Heart left ventricle (tissue), 13 donors: ENCODE results near the gene SLC9A8.

Source experiments
- CTCF ChIP-seq, 12 donors: fragments of 200-600 bp; sonication (generic) in 4 of 12; IDR thresholded peaks; one replicate each; pipeline versions ENCODE4 v1.5.0 to v1.8.0; 2018 to 2022; ENCODE audit warnings: antibody characterized with exemption in 12 of 12, mild to moderate bottlenecking in 5 of 12
- POLR2A ChIP-seq, 2 donors: fragments of 450-650 bp; IDR thresholded peaks; one replicate each; pipeline ENCODE4 v1.6.1; 2017; ENCODE audit warnings: antibody characterized with exemption in 2 of 2, mild to moderate bottlenecking in 2 of 2, moderate library complexity in 2 of 2
- donor health status: ischemic (EF 13 %, LVEDD 7.1; RV severe dilation, severe dysfunction).
- donor health status: DM: no; HTN: yes; CAD: no.
- donor health status: DM: no; HTN: no; CAD: no.
- donor health status: ischemic (EF 25% LVEDD 6.9; RV normal size, moderate dysfunction).
- donor health status: ischemic (EF 25% LVEDD 5.7; RV mildly dilated, moderate dysfunction).
- donor health status: ischemic (EF 35%, LVEDD 5.7; RV mildly dilated, moderate dysfunction).
- donor health status: nonischemic (EF 11% LVEDD 7.7; RV severe dilation, severe dysfunction).
- donor health status: DM: yes; HTN: yes; CAD: no.
- donor health status: PGD.
- donor health status: ischemic (EF 29% LVEDD 5.4; RV normal size, mild dysfunction).
- donor health status: nonischemic (EF 23%, LVEDD 6.1; RV moderate dilation, normal function).

DNA sequence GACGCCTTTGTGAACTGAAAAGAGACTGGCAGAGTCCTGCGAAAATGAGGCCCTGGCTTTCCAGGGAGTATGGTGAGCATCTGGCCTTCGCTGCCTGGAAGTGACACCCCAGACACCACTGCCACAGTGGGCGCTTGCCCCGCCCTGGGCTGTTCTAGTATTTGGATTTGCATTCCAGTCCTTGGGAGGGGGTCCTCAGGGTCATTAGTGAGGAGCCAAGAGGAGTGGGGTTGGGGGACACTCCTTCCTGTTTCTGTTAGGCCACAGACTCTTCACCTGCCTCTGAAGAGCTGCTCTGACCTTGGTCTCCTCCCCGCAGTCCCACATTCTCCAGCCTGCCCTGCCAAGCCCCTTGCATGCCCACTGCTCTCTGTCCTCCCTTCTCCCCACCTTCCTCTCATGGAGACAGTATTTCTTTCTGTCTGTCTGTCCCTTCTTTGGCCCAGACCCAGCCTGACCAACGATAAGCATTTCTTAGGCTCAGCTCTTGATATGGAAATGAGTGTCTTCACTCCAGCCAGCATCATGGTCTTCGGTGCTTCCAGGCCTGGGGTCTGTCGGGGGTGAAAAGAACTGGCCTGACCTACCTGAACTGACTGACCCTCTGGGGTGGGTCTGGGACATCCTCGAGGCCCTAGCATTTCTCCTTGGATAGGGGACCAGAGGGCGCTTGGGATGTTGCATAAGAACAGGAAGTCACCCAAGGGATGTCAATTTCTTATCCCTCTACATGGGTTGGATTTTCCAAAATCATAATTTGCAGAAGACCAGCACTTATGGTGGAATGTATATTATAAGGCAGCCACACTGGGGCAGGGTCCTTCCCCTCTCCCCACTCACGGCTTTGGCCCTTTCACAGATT is 19.4 kb downstream of the SLC9A8 start:
- TF ChIP-seq CTCF (IDR thresholded peaks at IDR 0.05) (no peak), POLR2A (IDR thresholded peaks at IDR 0.05) (no peak)
